WI38 (cell line): ENCODE data around the gene FNDC11.

ENCODE experiments used
- H3K4me3 ChIP-seq: 2 replicates; pipeline ENCODE4 v1.5.1; 2011; ENCODE audit warnings: low read depth, mild to moderate bottlenecking, control low read depth, low read length
- CTCF ChIP-seq: IDR thresholded peaks from 2 replicates; pipeline ENCODE4 v1.5.1; 2012; ENCODE audit warnings: low read depth, mild to moderate bottlenecking, control low read depth, low read length

FNDC11 gene

GRCh38 chr20:63578224-63579016 is 24.5 kb downstream of the FNDC11 start:
- H3K4me3 ChIP-seq, result no peak overlapping the region
- no peak for TF ChIP-seq CTCF

- TF ChIP-seq CTCF, result no peak
Measured at GRCh38 chr20:63579017-63579694, 25.2 kb downstream of the FNDC11 start.

GRCh38 chr20:63580796-63581461 is 27.0 kb downstream of the FNDC11 start:
- H3K4me3 ChIP-seq, result no peak overlapping the region
- no peak for TF ChIP-seq CTCF

More at GRCh38 chr20:63579017-63579694, 25.2 kb downstream of the FNDC11 start:
- H3K4me3 ChIP-seq, result no peak overlapping the region

- TF ChIP-seq CTCF, result no peak
- H3K4me3 ChIP-seq, result no peak overlapping the region
Measured at GRCh38 chr20:63582382-63583063, 28.6 kb downstream of the FNDC11 start.

GRCh38 chr20:63585616-63586565 is 31.9 kb downstream of the FNDC11 start:
- no peak for TF ChIP-seq CTCF
- H3K4me3 ChIP-seq, result no peak overlapping the region

GRCh38 chr20:63586797-63587196 is 32.8 kb downstream of the FNDC11 start:
- no peak overlapping the region for H3K4me3 ChIP-seq
- no peak for TF ChIP-seq CTCF
